Measurements from ENCODE around the gene TRIM21.
"Not testable (repeated sequence)": the region's sequence is repeated elsewhere in the genome, so short reads cannot be mapped to it uniquely, and the experiment has no call there.

TRIM21 gene

GRCh38 chr11:4393209-4393857 lies at the start of gene TRIM21:
Gene TRIM21 (minus strand): TSS chr11:4393702. CDS start chr11:4390409, 3,293 bp downstream.
- peak; percentile 84 for DNase-seq (ENCODE audit: low spot score)

- DNase-seq (ENCODE audit: low spot score) = no peak
These were observed 48.0 kb upstream of the TRIM21 start for GRCh38 chr11:4441515-4441914.

GRCh38 chr11:4436411-4436810 lies 42.9 kb upstream of the TRIM21 start:
- no peak for DNase-seq (ENCODE audit: low spot score)

GRCh38 chr11:4433856-4434255 lies 40.4 kb upstream of the TRIM21 start:
- no peak for DNase-seq (ENCODE audit: low spot score)

- no peak for DNase-seq (ENCODE audit: low spot score)
These were observed 36.5 kb upstream of the TRIM21 start for GRCh38 chr11:4430051-4430450.

- no peak for DNase-seq (ENCODE audit: low spot score)
These were observed 24.9 kb upstream of the TRIM21 start for GRCh38 chr11:4418403-4418802.

- DNase-seq (ENCODE audit: low spot score) = no peak
These were observed 23.3 kb upstream of the TRIM21 start for GRCh38 chr11:4416816-4417215.

- DNase-seq (ENCODE audit: low spot score) = no peak
These were observed 22.8 kb upstream of the TRIM21 start for GRCh38 chr11:4416306-4416705.

GRCh38 chr11:4406206-4406605 lies 12.7 kb upstream of the TRIM21 start:
- DNase-seq (ENCODE audit: low spot score) = not testable (repeated sequence)

- no peak for DNase-seq (ENCODE audit: low spot score)
These were observed 339 bp upstream of the TRIM21 start for GRCh38 chr11:4393858-4394223.

GRCh38 chr11:4388221-4388620 lies 5.3 kb downstream of the TRIM21 start:
- DNase-seq (ENCODE audit: low spot score) = no peak

GRCh38 chr11:4385978-4386740 lies 7.3 kb downstream of the TRIM21 start:
- DNase-seq (ENCODE audit: low spot score) = no peak

- DNase-seq (ENCODE audit: low spot score) = no peak
These were observed 11.6 kb downstream of the TRIM21 start for GRCh38 chr11:4381901-4382300.

GRCh38 chr11:4375431-4376140 lies 17.9 kb downstream of the TRIM21 start:
- no peak for DNase-seq (ENCODE audit: low spot score)

- DNase-seq (ENCODE audit: low spot score) = no peak
These were observed 23.3 kb downstream of the TRIM21 start for GRCh38 chr11:4370166-4370565.

GRCh38 chr11:4368286-4368685 lies 25.2 kb downstream of the TRIM21 start, which contains the start of gene OR52B4:
Gene OR52B4 (minus strand): TSS chr11:4368386. CDS start chr11:4368295, 91 bp downstream.
- DNase-seq (ENCODE audit: low spot score) = no peak

GRCh38 chr11:4348142-4348541 lies 45.4 kb downstream of the TRIM21 start:
- DNase-seq (ENCODE audit: low spot score) = not testable (repeated sequence)

- DNase-seq (ENCODE audit: low spot score) = not testable (repeated sequence)
These were observed 48.1 kb downstream of the TRIM21 start for GRCh38 chr11:4345366-4345765.

Data from iPS-NIHi11 (cell line).